Cardiac muscle cell (in vitro differentiated cells and primary cell): Measurements from ENCODE around the gene CD27. TPM values are rescaled to one million over a fixed set of nuclear protein-coding genes. Genes with fewer than 3 reads are reported as not detected.
"Not testable (repeated sequence)": the region's sequence is repeated elsewhere in the genome, so short reads cannot be mapped to it uniquely, and the experiment has no call there.

Experiments
- DNase-seq, 2 donors: peaks; one replicate each; pipeline versions ENCODE4 v3.0.0 to v3.0.0-alpha.2; 2010 to 2017; ENCODE audit warnings: low read depth in 1 of 2, low spot score in 1 of 2
- H3K27ac ChIP-seq: fragments of 200-600 bp; sonication (generic); 2 replicates; pipeline ENCODE4 v1.5.1; 2016
- H3K27me3 ChIP-seq: fragments of 200-600 bp; sonication (generic); 2 replicates; pipeline ENCODE4 v1.6.0; 2016; ENCODE audit warnings: control low read depth
- H3K36me3 ChIP-seq: fragments of 200-600 bp; sonication (generic); 2 replicates; pipeline ENCODE4 v1.5.1; 2016; ENCODE audit warnings: control low read depth
- H3K4me1 ChIP-seq: fragments of 200-600 bp; sonication (generic); 2 replicates; pipeline ENCODE4 v1.8.1; 2017; ENCODE audit warnings: low read depth, mild to moderate bottlenecking, mixed run types
- H3K4me3 ChIP-seq: fragments of 200-600 bp; sonication (generic); 2 replicates; pipeline ENCODE4 v1.5.1; 2016; ENCODE audit warnings: mild to moderate bottlenecking
- H3K9me3 ChIP-seq: fragments of 200-600 bp; sonication (generic); 2 replicates; pipeline ENCODE4 v1.5.1; 2017; ENCODE audit warnings: low read depth, mild to moderate bottlenecking, control low read depth
- polyA plus RNA-seq: library from polyadenylated mRNA; unstranded; fragments of >200 nt; fragmentation: Nextera tagmentation; extraction: Ambion mirVana; gene quantifications from 2 replicates; pipeline ENCODE4 v1.2.1, GENCODE V29; 2016
- total RNA-seq: library from RNA; depleted of rRNA; stranded (reverse); fragments of >200 nt; gene quantifications from 2 replicates; pipeline ENCODE4 v1.2.3, GENCODE V29; 2016
- TF ChIP-seq, protein P1 (sequence below): IDR thresholded peaks from 2 replicates; pipeline ENCODE4 v1.5.1; 2012; ENCODE audit warnings: low read depth, mild to moderate bottlenecking, low read length

CD27 gene
- total and polyA plus RNA-seq, 2 experiments from 2014 or later = 0.32 TPM; not detected in 1

DNA sequence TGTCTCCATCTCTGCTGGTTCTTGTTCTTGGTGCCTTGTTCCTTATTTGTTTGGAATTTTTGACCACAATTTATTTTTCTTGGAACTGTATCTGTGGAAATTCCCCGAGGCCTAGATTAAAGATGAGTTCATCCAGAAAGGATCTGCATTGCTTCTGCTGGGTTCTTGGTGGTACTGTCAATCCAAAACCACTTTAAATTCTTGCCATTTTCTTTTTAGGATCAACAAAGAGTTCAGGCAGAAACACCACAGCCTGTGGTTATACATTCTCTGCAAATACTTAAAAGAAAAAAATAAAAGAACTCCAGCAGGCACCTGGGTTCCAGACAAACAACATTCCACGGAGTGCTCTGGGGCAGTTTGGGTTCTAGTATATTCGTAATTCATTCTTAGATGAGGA is 31.7 kb downstream of the CD27 start:
- no peak overlapping the region for H3K4me3 ChIP-seq
- TF ChIP-seq, protein P1, sequence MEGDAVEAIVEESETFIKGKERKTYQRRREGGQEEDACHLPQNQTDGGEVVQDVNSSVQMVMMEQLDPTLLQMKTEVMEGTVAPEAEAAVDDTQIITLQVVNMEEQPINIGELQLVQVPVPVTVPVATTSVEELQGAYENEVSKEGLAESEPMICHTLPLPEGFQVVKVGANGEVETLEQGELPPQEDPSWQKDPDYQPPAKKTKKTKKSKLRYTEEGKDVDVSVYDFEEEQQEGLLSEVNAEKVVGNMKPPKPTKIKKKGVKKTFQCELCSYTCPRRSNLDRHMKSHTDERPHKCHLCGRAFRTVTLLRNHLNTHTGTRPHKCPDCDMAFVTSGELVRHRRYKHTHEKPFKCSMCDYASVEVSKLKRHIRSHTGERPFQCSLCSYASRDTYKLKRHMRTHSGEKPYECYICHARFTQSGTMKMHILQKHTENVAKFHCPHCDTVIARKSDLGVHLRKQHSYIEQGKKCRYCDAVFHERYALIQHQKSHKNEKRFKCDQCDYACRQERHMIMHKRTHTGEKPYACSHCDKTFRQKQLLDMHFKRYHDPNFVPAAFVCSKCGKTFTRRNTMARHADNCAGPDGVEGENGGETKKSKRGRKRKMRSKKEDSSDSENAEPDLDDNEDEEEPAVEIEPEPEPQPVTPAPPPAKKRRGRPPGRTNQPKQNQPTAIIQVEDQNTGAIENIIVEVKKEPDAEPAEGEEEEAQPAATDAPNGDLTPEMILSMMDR = no peak
- no peaks in the 10 kb centered on the region for H3K36me3 ChIP-seq
- no peaks in the 10 kb centered on the region for H3K4me1 ChIP-seq
- no peak overlapping the region for H3K27ac ChIP-seq
- H3K27me3 ChIP-seq = no peaks in the 10 kb centered on the region
- DNase-seq = peak in 1 of 2 donors; percentile 74
- no peaks in the 10 kb centered on the region for H3K9me3 ChIP-seq

DNA sequence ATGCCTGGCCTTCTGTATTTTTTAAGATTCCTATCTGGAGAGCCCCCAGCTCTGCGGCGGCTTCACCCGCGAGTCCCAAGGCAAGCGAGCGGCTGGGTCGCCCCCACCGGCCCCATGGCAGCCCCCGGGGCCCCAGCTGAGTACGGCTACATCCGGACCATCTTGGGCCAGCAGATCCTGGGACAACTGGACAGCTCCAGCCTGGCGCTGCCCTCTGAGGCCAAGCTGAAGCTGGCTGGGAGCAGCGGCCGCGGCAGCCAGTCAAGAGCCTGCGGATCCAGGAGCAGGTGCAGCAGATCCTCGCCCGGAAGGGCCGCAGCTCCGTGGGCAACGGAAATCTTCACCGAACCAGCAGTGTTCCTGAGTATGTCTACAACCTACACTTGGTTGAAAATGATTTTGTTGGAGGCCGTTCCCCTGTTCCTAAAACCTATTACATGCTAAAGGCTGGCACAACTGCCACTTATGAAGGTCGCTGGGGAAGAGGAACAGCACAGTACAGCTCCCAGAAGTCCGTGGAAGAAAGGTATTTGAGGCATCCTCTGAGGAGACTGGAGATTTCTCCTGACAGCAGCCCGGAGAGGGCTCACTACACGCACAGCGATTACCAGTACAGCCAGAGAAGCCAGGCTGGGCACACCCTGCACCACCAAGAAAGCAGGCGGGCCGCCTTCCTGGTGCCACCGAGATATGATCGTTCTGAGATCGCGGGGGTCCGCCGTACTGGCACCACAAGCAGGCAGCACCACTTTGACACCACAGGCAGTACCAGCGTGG is 33.0 kb downstream of the CD27 start:
- H3K36me3 ChIP-seq, H3K27me3 ChIP-seq, H3K4me3 ChIP-seq, H3K27ac ChIP-seq, H3K4me1 ChIP-seq, H3K9me3 ChIP-seq, DNase-seq: not testable (repeated sequence)

DNA sequence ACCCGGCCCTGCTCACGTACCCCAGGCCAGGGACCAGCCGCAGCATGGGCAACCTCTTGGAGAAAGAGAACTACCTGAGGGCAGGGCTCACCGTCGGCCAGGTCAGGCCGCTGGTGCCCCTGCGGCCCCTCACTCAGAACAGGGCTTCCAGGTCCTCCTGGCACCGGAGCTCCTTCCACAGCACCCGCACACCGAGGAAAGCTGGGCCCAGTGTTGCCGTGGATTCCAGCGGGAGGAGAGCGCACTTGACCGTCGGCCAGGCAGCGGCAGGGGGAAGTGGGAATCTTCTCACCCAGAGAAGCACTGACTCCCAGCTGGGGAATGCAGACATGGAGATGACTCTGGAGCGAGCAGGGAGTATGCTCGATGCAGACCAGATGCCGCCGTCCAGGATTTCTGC is 33.7 kb downstream of the CD27 start:
- Histone ChIP-seq H3K9me3 (no peaks in the 10 kb centered on the region), H3K4me1 (no peaks in the 10 kb centered on the region), H3K27ac (no peak overlapping the region), H3K27me3 (no peaks in the 10 kb centered on the region), H3K36me3 (no peaks in the 10 kb centered on the region), H3K4me3 (no peak overlapping the region)
- TF ChIP-seq, protein P1 = no peak
- peak in 1 of 2 donors; percentile 25 for DNase-seq

DNA sequence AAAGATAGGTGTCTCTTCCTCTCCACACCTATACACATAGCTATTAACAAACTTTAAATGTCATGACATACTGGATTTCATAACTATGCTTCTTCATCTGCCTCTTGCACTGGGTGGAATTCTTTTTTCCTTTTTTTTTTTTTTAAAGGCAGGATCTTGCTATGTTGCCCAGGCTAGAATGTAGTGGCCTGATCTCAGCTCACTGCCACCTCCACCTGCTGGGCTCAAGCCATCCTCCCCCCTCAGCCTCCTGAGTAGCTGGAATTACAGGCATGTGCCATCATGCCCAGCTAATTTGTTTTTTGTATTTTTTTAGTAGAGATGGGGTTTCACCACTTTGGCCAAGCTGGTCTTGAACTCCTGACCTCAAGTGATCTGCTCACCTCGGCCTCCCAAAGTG is 43.5 kb downstream of the CD27 start:
- H3K27ac ChIP-seq = no peak overlapping the region
- H3K27me3 ChIP-seq = no peaks in the 10 kb centered on the region
- TF ChIP-seq, protein P1 = no peak
- H3K4me3 ChIP-seq = no peak overlapping the region
- H3K36me3 ChIP-seq = peaks cover 8% of the 10 kb centered on the region
- peaks cover 3% of the 10 kb centered on the region for H3K4me1 ChIP-seq
- DNase-seq = no peak
- H3K9me3 ChIP-seq = no peaks in the 10 kb centered on the region

DNA sequence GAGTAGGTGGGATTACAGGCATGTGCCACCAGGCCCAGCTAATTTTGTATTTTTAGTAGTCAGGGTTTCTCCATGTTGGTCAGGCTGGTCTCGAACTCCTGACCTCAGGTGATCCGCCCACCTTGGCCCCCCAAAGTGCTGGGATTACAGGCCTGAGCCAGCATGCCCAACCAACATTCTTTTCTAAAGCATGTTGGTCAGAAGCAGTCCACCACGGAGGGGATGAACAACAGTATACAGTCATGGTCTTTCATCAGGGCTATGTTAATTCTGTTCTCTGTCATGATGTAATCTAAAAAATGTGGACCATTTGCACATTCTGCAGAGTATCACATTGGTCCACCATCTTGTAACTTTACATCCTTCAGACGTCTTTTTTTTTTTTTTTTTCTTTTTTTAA is 44.7 kb downstream of the CD27 start:
- Histone ChIP-seq H3K4me1 (peaks cover 4% of the 10 kb centered on the region), H3K36me3 (peaks cover 8% of the 10 kb centered on the region), H3K4me3 (no peak overlapping the region), H3K27ac (no peak overlapping the region), H3K9me3 (no peaks in the 10 kb centered on the region), H3K27me3 (no peaks in the 10 kb centered on the region)
- TF ChIP-seq, protein P1 = no peak
- DNase-seq = peak in 1 of 2 donors; percentile 5

DNA sequence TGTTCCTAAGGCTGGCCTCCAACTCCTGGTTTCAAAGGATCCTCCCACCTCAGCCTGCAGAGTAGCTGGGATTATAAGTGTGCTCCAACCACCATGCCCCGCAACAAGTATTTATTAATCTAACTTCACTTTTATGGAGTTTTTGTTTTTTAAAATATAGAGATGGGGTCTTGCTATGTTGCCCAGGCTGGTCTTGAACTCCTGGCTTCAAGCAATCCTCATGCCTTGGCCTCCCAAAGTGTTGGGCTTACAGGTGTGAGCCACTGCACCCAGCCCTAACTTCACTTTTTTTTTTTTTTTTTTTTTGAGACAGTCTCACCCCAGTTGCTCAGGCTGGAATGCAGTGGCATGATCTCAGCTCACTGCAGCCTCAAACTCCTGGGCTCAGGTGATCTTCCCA is 45.9 kb downstream of the CD27 start:
- peaks cover 14% of the 10 kb centered on the region for H3K36me3 ChIP-seq
- not testable (repeated sequence) for H3K4me3 ChIP-seq, H3K27me3 ChIP-seq, H3K9me3 ChIP-seq, DNase-seq, H3K27ac ChIP-seq
- peaks cover 14% of the 10 kb centered on the region for H3K4me1 ChIP-seq
